HL-60 (cell line): Measurements from ENCODE around the gene PRSS33.

Source experiments
- DNase-seq, 2 experiments: peaks; one replicate each; pipeline ENCODE4 v3.0.0-alpha.2; 2010 to 2020; ENCODE audit warnings: low read depth in 1 of 2, low spot score in 1 of 2
- H3K27ac ChIP-seq: fragments of 250-450 bp; sonication (Bioruptor Pico); replicated peaks from 2 replicates; pipeline ENCODE4 v1.5.1; 2020; ENCODE audit warnings: mild to moderate bottlenecking, moderate library complexity
- H3K27me3 ChIP-seq: fragments of 250-450 bp; sonication (Bioruptor Pico); 2 replicates; pipeline ENCODE4 v1.5.1; 2021; ENCODE audit warnings: mild to moderate bottlenecking, moderate library complexity; ENCODE audit not compliant: insufficient read depth, poor library complexity, severe bottlenecking
- H3K4me3 ChIP-seq: replicated peaks from 2 replicates; pipeline ENCODE4 v1.5.1; 2011; ENCODE audit warnings: mild to moderate bottlenecking, control low read depth, low read length; ENCODE audit not compliant: insufficient read depth
- CTCF ChIP-seq: IDR thresholded peaks from one replicate; pipeline ENCODE4 v1.5.1; 2011; ENCODE audit warnings: low read length, control low read depth, inconsistent platforms; ENCODE audit not compliant: insufficient read depth
- GABPA ChIP-seq: IDR thresholded peaks from 2 replicates; pipeline ENCODE4 v1.6.1; 2012; ENCODE audit warnings: low read depth
- POLR2AphosphoS5 ChIP-seq: IDR thresholded peaks from 2 replicates; pipeline ENCODE4 v1.6.1; 2012; ENCODE audit warnings: low read depth
- REST ChIP-seq: IDR thresholded peaks from 2 replicates; pipeline ENCODE4 v1.6.1; 2012; ENCODE audit warnings: low read depth; ENCODE audit not compliant: insufficient replicate concordance
- SPI1 ChIP-seq: IDR thresholded peaks from 2 replicates; pipeline ENCODE4 v1.6.1; 2012; ENCODE audit warnings: low read depth, mild to moderate bottlenecking, borderline replicate concordance

The PRSS33 gene

GRCh38 chr16:2751577-2752034, 35.8 kb downstream of the PRSS33 start:
- Histone ChIP-seq H3K27ac (peak overlapping the region; percentile 96), H3K27me3 (no peaks in the 10 kb centered on the region), H3K4me3 (peak overlapping the region; percentile 50)
- DNase-seq = no peak
- TF ChIP-seq CTCF (no peak), REST (no peak), POLR2AphosphoS5 (no peak), SPI1 (no peak), GABPA (peak; percentile 44; the same call in 1 of the 2 replicates)

- H3K4me3 ChIP-seq = no peak overlapping the region
- no peaks in the 10 kb centered on the region for H3K27me3 ChIP-seq
- no peak for DNase-seq
- no peak overlapping the region for H3K27ac ChIP-seq
- no peak for TF ChIP-seq SPI1
- no peak for TF ChIP-seq REST
- TF ChIP-seq CTCF = no peak
- TF ChIP-seq GABPA = no peak
- TF ChIP-seq POLR2AphosphoS5 = no peak
These were observed 37.4 kb downstream of the PRSS33 start for GRCh38 chr16:2749936-2750335.

GRCh38 chr16:2749476-2749875, 37.9 kb downstream of the PRSS33 start:
- DNase-seq = no peak
- Histone ChIP-seq H3K27ac (no peak overlapping the region), H3K4me3 (no peak overlapping the region), H3K27me3 (no peaks in the 10 kb centered on the region)
- TF ChIP-seq SPI1 = no peak
- TF ChIP-seq POLR2AphosphoS5 = no peak
- no peak for TF ChIP-seq REST
- no peak for TF ChIP-seq CTCF
- no peak for TF ChIP-seq GABPA
